AG10803 (cell line): ENCODE results near the gene LAMTOR4.

Experiments used
- DNase-seq: peaks from one replicate; pipeline ENCODE4 v3.0.0; 2010; ENCODE audit warnings: low read depth
- H3K4me3 ChIP-seq: 2 replicates; pipeline ENCODE4 v1.5.1; 2011; ENCODE audit warnings: mild to moderate bottlenecking, low read length, control low read depth
- CTCF ChIP-seq: conservative IDR thresholded peaks from 2 replicates; pipeline ENCODE4 v1.5.1; 2011; ENCODE audit warnings: mild to moderate bottlenecking, low read length, control low read depth, inconsistent platforms

Gene LAMTOR4

GRCh38 chr7:100147278-100147677 is 1.4 kb upstream of the LAMTOR4 start:
- DNase-seq: no peak
- no peak for TF ChIP-seq CTCF
- no peak overlapping the region for H3K4me3 ChIP-seq

GRCh38 chr7:100148225-100148558 is 526 bp upstream of the LAMTOR4 start:
- no peak for DNase-seq
- no peak for TF ChIP-seq CTCF
- peak overlapping the region; percentile 54 for H3K4me3 ChIP-seq

GRCh38 chr7:100152404-100152803 is 3.7 kb downstream of the LAMTOR4 start:
- H3K4me3 ChIP-seq: no peak overlapping the region
- no peak for TF ChIP-seq CTCF
- DNase-seq: no peak

- no peak for TF ChIP-seq CTCF
- DNase-seq: no peak
- H3K4me3 ChIP-seq: no peak overlapping the region
Measured at GRCh38 chr7:100152937-100153666, 4.4 kb downstream of the LAMTOR4 start.

GRCh38 chr7:100153708-100154535 is 5.2 kb downstream of the LAMTOR4 start:
- TF ChIP-seq CTCF: no peak
- H3K4me3 ChIP-seq: no peak overlapping the region
- DNase-seq: no peak

GRCh38 chr7:100154651-100155491 is 6.2 kb downstream of the LAMTOR4 start:
- no peak overlapping the region for H3K4me3 ChIP-seq
- TF ChIP-seq CTCF: no peak
- no peak for DNase-seq
